ENCODE measurements around the gene SH3PXD2B.
A peak's percentile ranks its signal among the peaks of the same experiment; 100 is the strongest.
"Not testable (repeated sequence)": the region's sequence is repeated elsewhere in the genome, so short reads cannot be mapped to it uniquely, and the experiment has no call there.

The SH3PXD2B gene

GRCh38 chr5:172380301-172380986 lies 73.9 kb downstream of the SH3PXD2B start:
- FAIRE-seq (no peak), DNase-seq (ENCODE audit: extremely low spot score, insufficient read length, low read depth) (no peak)

- FAIRE-seq (no peak), DNase-seq (ENCODE audit: extremely low spot score, insufficient read length, low read depth) (no peak)
Measured at GRCh38 chr5:172379481-172379880, 74.8 kb downstream of the SH3PXD2B start.

GRCh38 chr5:172377856-172378255 lies 76.5 kb downstream of the SH3PXD2B start:
- FAIRE-seq (no peak), DNase-seq (ENCODE audit: extremely low spot score, insufficient read length, low read depth) (no peak)

GRCh38 chr5:172377438-172377837 lies 76.9 kb downstream of the SH3PXD2B start:
- no peak for FAIRE-seq

GRCh38 chr5:172374783-172375182 lies 79.5 kb downstream of the SH3PXD2B start:
- DNase-seq (ENCODE audit: extremely low spot score, insufficient read length, low read depth) (no peak), FAIRE-seq (no peak)

More at GRCh38 chr5:172377438-172377837, 76.9 kb downstream of the SH3PXD2B start:
- DNase-seq (ENCODE audit: extremely low spot score, insufficient read length, low read depth), result no peak

- FAIRE-seq (no peak), DNase-seq (ENCODE audit: extremely low spot score, insufficient read length, low read depth) (no peak)
Measured at GRCh38 chr5:172373680-172374079, 80.6 kb downstream of the SH3PXD2B start.

GRCh38 chr5:172371684-172372083 lies 82.6 kb downstream of the SH3PXD2B start:
- DNase-seq (ENCODE audit: extremely low spot score, insufficient read length, low read depth) (no peak), FAIRE-seq (no peak)

GRCh38 chr5:172370648-172371545 lies 83.4 kb downstream of the SH3PXD2B start:
- peak; percentile 9 for FAIRE-seq
- no peak for DNase-seq (ENCODE audit: extremely low spot score, insufficient read length, low read depth)

GRCh38 chr5:172370237-172370640 lies 84.1 kb downstream of the SH3PXD2B start:
- no peak for DNase-seq (ENCODE audit: extremely low spot score, insufficient read length, low read depth)
- no peak for FAIRE-seq

- not testable (repeated sequence) for FAIRE-seq; DNase-seq (ENCODE audit: extremely low spot score, insufficient read length, low read depth)
Measured at GRCh38 chr5:172368699-172369098, 85.6 kb downstream of the SH3PXD2B start.

GRCh38 chr5:172365948-172366608 lies 88.2 kb downstream of the SH3PXD2B start:
- DNase-seq (ENCODE audit: extremely low spot score, insufficient read length, low read depth), result no peak
- FAIRE-seq, result no peak

- DNase-seq (ENCODE audit: extremely low spot score, insufficient read length, low read depth) (no peak), FAIRE-seq (no peak)
Measured at GRCh38 chr5:172364773-172365172, 89.6 kb downstream of the SH3PXD2B start.

- DNase-seq (ENCODE audit: extremely low spot score, insufficient read length, low read depth) (no peak), FAIRE-seq (no peak)
Measured at GRCh38 chr5:172362755-172363154, 91.6 kb downstream of the SH3PXD2B start.

- peak; percentile 15 for FAIRE-seq
- DNase-seq (ENCODE audit: extremely low spot score, insufficient read length, low read depth), result no peak
Measured at GRCh38 chr5:172361566-172362238, 92.6 kb downstream of the SH3PXD2B start.

- FAIRE-seq (no peak), DNase-seq (ENCODE audit: extremely low spot score, insufficient read length, low read depth) (no peak)
Measured at GRCh38 chr5:172358345-172358744, 96.0 kb downstream of the SH3PXD2B start.

GRCh38 chr5:172356527-172356926 lies 97.8 kb downstream of the SH3PXD2B start:
- no peak for FAIRE-seq
- no peak for DNase-seq (ENCODE audit: extremely low spot score, insufficient read length, low read depth)

- DNase-seq (ENCODE audit: extremely low spot score, insufficient read length, low read depth) (no peak), FAIRE-seq (no peak)
Measured at GRCh38 chr5:172356047-172356446, 98.3 kb downstream of the SH3PXD2B start.

GRCh38 chr5:172353846-172354245 lies 100.5 kb downstream of the SH3PXD2B start:
- DNase-seq (ENCODE audit: extremely low spot score, insufficient read length, low read depth) (no peak), FAIRE-seq (no peak)

GRCh38 chr5:172353271-172353812 lies 101.0 kb downstream of the SH3PXD2B start:
- DNase-seq (ENCODE audit: extremely low spot score, insufficient read length, low read depth) (no peak), FAIRE-seq (no peak)

- DNase-seq (ENCODE audit: extremely low spot score, insufficient read length, low read depth); FAIRE-seq: not testable (repeated sequence)
Measured at GRCh38 chr5:172352526-172352925, 101.8 kb downstream of the SH3PXD2B start.

Data from GM18507 (cell line).